SK-N-SH (cell line): ENCODE measurements around the gene CERS6. TPM values are rescaled to one million over a fixed set of nuclear protein-coding genes. Genes with fewer than 3 reads are reported as not detected.

Experiments used
- CTCF ChIA-PET: fragments of 300-600, 350-600 bp; formaldehyde crosslinking; extraction: SDS; loops from one replicate; lab custom pipeline; 2021; lab: Yijun Ruan, JAX
- POLR2A ChIA-PET: fragments of 350-600 bp; sonication (Branson Sonifier 250); formaldehyde crosslinking; extraction: SDS; loops from one replicate; lab custom pipeline; 2020; ENCODE audit warnings: antibody characterized with exemption, inconsistent platforms; lab: Yijun Ruan, JAX
- DNase-seq: peaks from one replicate; pipeline ENCODE4 v3.0.0; 2012
- H2AFZ ChIP-seq: fragments of 200-600 bp; sonication (generic); 2 replicates; pipeline ENCODE4 v1.8.1; 2016; ENCODE audit warnings: antibody characterized with exemption, mild to moderate bottlenecking, low read depth
- H3F3A ChIP-seq: fragments of 200-600 bp; sonication (generic); replicated peaks from 2 replicates; pipeline ENCODE3; 2016; ENCODE audit warnings: antibody characterized with exemption, mild to moderate bottlenecking; ENCODE audit not compliant: insufficient read depth
- H3K27ac ChIP-seq, 2 experiments: fragments of 200-500 bp in 1 of 2; fragments of 200-600 bp in 1 of 2; sonication (Bioruptor generic) in 1 of 2; sonication (generic), shearing (Covaris generic) in 1 of 2; 2 replicates each; pipeline versions ENCODE4 v1.5.1 to v1.6.1; 2014 to 2016; ENCODE audit warnings: low read depth in 2 of 2, inconsistent platforms in 1 of 2, low read length in 1 of 2, mild to moderate bottlenecking in 1 of 2, mixed read lengths in 1 of 2
- H3K27me3 ChIP-seq: fragments of 200-600 bp; sonication (generic), shearing (Covaris generic); 2 replicates; pipeline ENCODE4 v1.6.1; 2016; ENCODE audit warnings: mixed run types; ENCODE audit not compliant: insufficient read depth
- H3K36me3 ChIP-seq, 2 experiments: fragments of 200-500 bp in 1 of 2; fragments of 200-600 bp in 1 of 2; sonication (Bioruptor generic) in 1 of 2; sonication (generic) in 1 of 2; replicated peaks in 1 of 2; 2 replicates each; pipeline versions ENCODE3 to v1.5.1; 2014 to 2016; ENCODE audit warnings: low read length in 1 of 2, mild to moderate bottlenecking in 1 of 2; ENCODE audit not compliant: insufficient read depth in 2 of 2, control insufficient read depth in 1 of 2
- H3K4me1 ChIP-seq, 2 experiments: fragments of 200-500 bp in 1 of 2; fragments of 200-600 bp in 1 of 2; sonication (Bioruptor generic) in 1 of 2; sonication (generic), shearing (Covaris generic) in 1 of 2; 2 replicates each; pipeline versions ENCODE4 v1.5.1 to v1.6.1; 2014 to 2016; ENCODE audit warnings: low read depth in 1 of 2, low read length in 1 of 2, mixed run types in 1 of 2; ENCODE audit not compliant: insufficient read depth in 2 of 2, control insufficient read depth in 1 of 2
- H3K4me2 ChIP-seq: fragments of 200-600 bp; sonication (generic), shearing (Covaris generic); 2 replicates; pipeline ENCODE4 v1.6.1; 2017; ENCODE audit warnings: mixed run types
- H3K4me3 ChIP-seq, 2 experiments: fragments of 200-500 bp in 1 of 2; fragments of 200-600 bp in 1 of 2; sonication (Bioruptor generic) in 1 of 2; sonication (generic), shearing (Covaris generic) in 1 of 2; 2 replicates each; pipeline versions ENCODE4 v1.5.1 to v1.8.1; 2014 to 2016; ENCODE audit warnings: low read depth in 2 of 2, inconsistent platforms in 1 of 2, low read length in 1 of 2, mild to moderate bottlenecking in 1 of 2, mixed read lengths in 1 of 2, moderate library complexity in 1 of 2
- H3K79me2 ChIP-seq: fragments of 200-600 bp; sonication (generic); 2 replicates; pipeline ENCODE4 v1.8.1; 2017; ENCODE audit warnings: mild to moderate bottlenecking; ENCODE audit not compliant: insufficient read depth
- H3K9ac ChIP-seq: fragments of 200-600 bp; sonication (generic); 2 replicates; pipeline ENCODE4 v1.6.1; 2017; ENCODE audit warnings: mixed run types
- H3K9me2 ChIP-seq: fragments of 200-600 bp; sonication (generic); 2 replicates; pipeline ENCODE4 v1.6.1; 2017; ENCODE audit warnings: mixed run types
- H3K9me3 ChIP-seq: fragments of 200-600 bp; sonication (generic); 2 replicates; pipeline ENCODE4 v1.6.1; 2017; ENCODE audit warnings: mixed run types, mild to moderate bottlenecking, moderate library complexity
- H4K20me1 ChIP-seq: fragments of 200-600 bp; sonication (generic); 2 replicates; pipeline ENCODE4 v1.6.1; 2017; ENCODE audit warnings: mild to moderate bottlenecking, mixed run types; ENCODE audit not compliant: insufficient read depth
- CHD2 ChIP-seq: fragments of 150-350 bp; IDR thresholded peaks from 2 replicates; pipeline ENCODE4 v1.6.1; 2018; ENCODE audit warnings: low read length; ENCODE audit not compliant: partially characterized antibody
- ELF1 ChIP-seq: IDR thresholded peaks from 2 replicates; pipeline ENCODE4 v1.4.0; 2012
- EP300 ChIP-seq, 2 experiments: IDR thresholded peaks; 2 replicates each; pipeline versions ENCODE4 v1.4.0 to v1.6.1; 2012; ENCODE audit warnings: borderline replicate concordance in 1 of 2, low read depth in 1 of 2, low read length in 1 of 2
- EZH2phosphoT487 ChIP-seq: fragments of 200-600 bp; sonication (generic); IDR thresholded peaks from 2 replicates; pipeline ENCODE4 v1.6.1; 2017; ENCODE audit warnings: low read depth, mixed run types, mild to moderate bottlenecking, antibody characterized with exemption, moderate library complexity, borderline replicate concordance
- FOSL2 ChIP-seq: IDR thresholded peaks from 2 replicates; pipeline ENCODE4 v1.4.0; 2012; ENCODE audit warnings: low read depth, mild to moderate bottlenecking, moderate library complexity, borderline replicate concordance
- FOXJ3 ChIP-seq: sonication (generic); formaldehyde crosslinking; IDR thresholded peaks from 2 replicates; pipeline ENCODE4 v1.5.1; 2020; ENCODE audit warnings: mild to moderate bottlenecking, missing genetic modification reagents
- GABPA ChIP-seq: IDR thresholded peaks from 2 replicates; pipeline ENCODE4 v1.4.0; 2012; ENCODE audit warnings: low read depth, mild to moderate bottlenecking
- IRF3 ChIP-seq: fragments of 150-350 bp; IDR thresholded peaks from 2 replicates; pipeline ENCODE4 v1.6.1; 2016; ENCODE audit warnings: mild to moderate bottlenecking, low read depth, low read length
- JUND ChIP-seq: IDR thresholded peaks from 2 replicates; pipeline ENCODE4 v1.4.0; 2012
- MEF2A ChIP-seq: IDR thresholded peaks from 2 replicates; pipeline ENCODE4 v1.4.0; 2012; ENCODE audit warnings: low read depth, borderline replicate concordance
- MXI1 ChIP-seq: IDR thresholded peaks from 2 replicates; pipeline ENCODE4 v1.6.1; 2012; ENCODE audit warnings: mild to moderate bottlenecking, low read depth, low read length, improper control_type of control experiment
- NFIC ChIP-seq: IDR thresholded peaks from 2 replicates; pipeline ENCODE4 v1.4.0; 2012; ENCODE audit warnings: borderline replicate concordance
- NRF1 ChIP-seq: IDR thresholded peaks from 2 replicates; pipeline ENCODE4 v1.6.1; 2012; ENCODE audit warnings: low read depth, mild to moderate bottlenecking, low read length
- POLR2AphosphoS5 ChIP-seq: IDR thresholded peaks from 2 replicates; pipeline ENCODE4 v1.6.1; 2012; ENCODE audit warnings: low read depth, low read length
- RAD21 ChIP-seq: IDR thresholded peaks from 2 replicates; pipeline ENCODE4 v1.6.1; 2012; ENCODE audit warnings: mild to moderate bottlenecking, low read length
- RCOR1 ChIP-seq: fragments of 150-350 bp; IDR thresholded peaks from 2 replicates; pipeline ENCODE4 v1.6.1; 2017; ENCODE audit warnings: antibody characterized with exemption, low read length
- RXRA ChIP-seq: IDR thresholded peaks from 2 replicates; pipeline ENCODE4 v1.4.0; 2012; ENCODE audit warnings: low read depth, mild to moderate bottlenecking, borderline replicate concordance
- TAF1 ChIP-seq: IDR thresholded peaks from 2 replicates; pipeline ENCODE4 v1.6.1; 2012; ENCODE audit warnings: low read depth, mild to moderate bottlenecking, low read length, moderate library complexity, borderline replicate concordance
- TCF12 ChIP-seq: IDR thresholded peaks from 2 replicates; pipeline ENCODE4 v1.4.0; 2012
- USF2 ChIP-seq: fragments of 150-350 bp; IDR thresholded peaks from 2 replicates; pipeline ENCODE4 v1.6.1; 2017; ENCODE audit warnings: antibody characterized with exemption, low read length, low read depth, borderline replicate concordance
- ZBTB33 ChIP-seq: IDR thresholded peaks from 2 replicates; pipeline ENCODE4 v1.4.0; 2012; ENCODE audit warnings: low read depth, borderline replicate concordance
- WGBS: methylation state at CpG from one replicate; pipeline ENCODE4 v1.1.6; 2017; ENCODE audit warnings: low lambda C conversion rate; 5-methylcytosine and 5-hydroxymethylcytosine counted together
- polyA plus RNA-seq, 3 experiments: library from polyadenylated mRNA; depleted of rRNA; stranded (reverse); fragments of >200 nt; gene quantifications; 2 replicates each; pipeline ENCODE4 v1.2.3, GENCODE V29; 2012
- TF ChIP-seq, protein P1 (sequence below): IDR thresholded peaks from 2 replicates; pipeline ENCODE4 v1.4.0; 2012; ENCODE audit warnings: low read depth

Gene CERS6
- polyA plus RNA-seq, 1 of the 3 experiments (the other 2 are of a cell fraction): 1.8 TPM

GRCh38 chr2:168821577-168821976, 365.5 kb downstream of the CERS6 start:
- Histone ChIP-seq H3K9me3 (no peaks in the 10 kb centered on the region), H4K20me1 (no peaks in the 10 kb centered on the region), H3K79me2 (no peaks in the 10 kb centered on the region), H3K4me1 (peaks cover 0 to 5% of the 10 kb centered on the region in 2 experiments; a peak in 1 of 4 replicates), H3K36me3 (no peaks in the 10 kb centered on the region), H3K9me2 (no peaks in the 10 kb centered on the region), H3K9ac (no peak overlapping the region), H3K4me3 (no peak overlapping the region), H3F3A (no peaks in the 10 kb centered on the region), H2AFZ (no peak overlapping the region), H3K27me3 (no peaks in the 10 kb centered on the region), H3K27ac (no peak overlapping the region), H3K4me2 (no peak overlapping the region)
- no peak for DNase-seq
- ChIA-PET POLR2A (no interaction called here), CTCF (interaction anchor here (1.1 kb wide), 1 partner anchor 19 kb away, joined by 4 read pairs; no protein-coding TSS in a partner anchor)
- no peak for TF ChIP-seq FOXJ3 (CRISPR knock-in tag)
- TF ChIP-seq USF2: no peak
- TF ChIP-seq ZBTB33: no peak
- 82% methylated on average over 8 of the region's 8 CpGs for WGBS

DNA sequence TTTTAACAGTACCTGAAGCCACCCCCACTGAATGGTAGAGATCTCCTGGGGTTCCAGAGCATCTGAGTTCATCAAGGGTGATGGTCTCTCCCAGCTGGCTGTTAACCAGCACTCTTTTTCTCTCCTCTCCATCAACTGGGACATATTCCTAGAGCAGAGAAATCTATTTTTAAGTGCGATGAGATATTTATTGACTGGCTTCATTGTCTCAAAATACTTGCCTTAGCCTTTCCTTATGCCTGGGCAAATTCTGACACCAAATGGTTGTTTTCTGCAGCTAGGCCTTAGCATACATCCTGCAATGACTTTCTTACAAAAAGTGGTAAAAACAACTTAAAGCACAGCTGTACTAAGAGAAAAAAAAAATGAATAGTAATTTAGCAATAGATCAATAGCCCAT, 365.9 kb downstream of the CERS6 start:
- ChIA-PET CTCF (interaction anchor here (1.1 kb wide), 1 partner anchor 19 kb away, joined by 4 read pairs; no protein-coding TSS in a partner anchor), POLR2A (no interaction called here)
- WGBS: 91% methylated on average over 1 of the region's 1 CpG
- no peak overlapping the region for H3K27ac ChIP-seq
- peaks cover 0 to 5% of the 10 kb centered on the region in 2 experiments; a peak in 1 of 4 replicates for H3K4me1 ChIP-seq
- H3K36me3 ChIP-seq: no peaks in the 10 kb centered on the region
- H3K4me2 ChIP-seq: no peak overlapping the region
- no peaks in the 10 kb centered on the region for H3K27me3 ChIP-seq
- H3K9me3 ChIP-seq: no peaks in the 10 kb centered on the region
- H3K79me2 ChIP-seq: no peaks in the 10 kb centered on the region
- TF ChIP-seq JUND (no peak), NFIC (no peak), FOXJ3 (CRISPR knock-in tag) (no peak), TCF12 (no peak), IRF3 (no peak), MEF2A (no peak), MXI1 (no peak), NRF1 (no peak), FOSL2 (no peak), EP300 (IDR thresholded peaks at IDR 0.05; ENCODE audit: borderline replicate concordance in 1 of 2, low read depth in 1 of 2, low read length in 1 of 2) (no peak), ELF1 (no peak), RXRA (no peak), CHD2 (no peak), GABPA (no peak), EZH2phosphoT487 (no peak), RAD21 (no peak), POLR2AphosphoS5 (no peak), RCOR1 (no peak), TAF1 (no peak)
- TF ChIP-seq, protein P1, sequence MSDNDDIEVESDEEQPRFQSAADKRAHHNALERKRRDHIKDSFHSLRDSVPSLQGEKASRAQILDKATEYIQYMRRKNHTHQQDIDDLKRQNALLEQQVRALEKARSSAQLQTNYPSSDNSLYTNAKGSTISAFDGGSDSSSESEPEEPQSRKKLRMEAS: no peak
- no peak overlapping the region for H2AFZ ChIP-seq
- H3K9me2 ChIP-seq: no peaks in the 10 kb centered on the region
- H4K20me1 ChIP-seq: no peaks in the 10 kb centered on the region
- no peak for DNase-seq
- no peak overlapping the region for H3K9ac ChIP-seq
- no peaks in the 10 kb centered on the region for H3F3A ChIP-seq
- H3K4me3 ChIP-seq: no peak overlapping the region
